HUES48 (cell line): ENCODE data around the gene GRIN2A.

Source experiments
- H3K27ac ChIP-seq: one replicate; pipeline ENCODE4 v1.7.0; 2013; ENCODE audit warnings: low read depth, low read length, inconsistent platforms
- H3K27me3 ChIP-seq: 2 replicates; pipeline ENCODE4 v1.6.1; 2013; ENCODE audit warnings: mild to moderate bottlenecking, low read length; ENCODE audit not compliant: control insufficient read depth, insufficient read depth
- H3K36me3 ChIP-seq: 2 replicates; pipeline ENCODE4 v1.6.1; 2013; ENCODE audit warnings: low read length; ENCODE audit not compliant: control insufficient read depth, insufficient read depth
- H3K4me1 ChIP-seq: 2 replicates; pipeline ENCODE4 v1.6.1; 2013; ENCODE audit warnings: mild to moderate bottlenecking, low read length; ENCODE audit not compliant: control insufficient read depth, insufficient read depth
- H3K4me3 ChIP-seq: 2 replicates; pipeline ENCODE4 v1.5.1; 2013; ENCODE audit warnings: mild to moderate bottlenecking, low read depth, low read length
- H3K9ac ChIP-seq: 2 replicates; pipeline ENCODE4 v1.6.1; 2013; ENCODE audit warnings: mild to moderate bottlenecking, low read depth, low read length, moderate library complexity
- H3K9me3 ChIP-seq: 2 replicates; pipeline ENCODE4 v1.6.1; 2013; ENCODE audit warnings: low read length; ENCODE audit not compliant: control insufficient read depth, insufficient read depth

Gene GRIN2A

DNA sequence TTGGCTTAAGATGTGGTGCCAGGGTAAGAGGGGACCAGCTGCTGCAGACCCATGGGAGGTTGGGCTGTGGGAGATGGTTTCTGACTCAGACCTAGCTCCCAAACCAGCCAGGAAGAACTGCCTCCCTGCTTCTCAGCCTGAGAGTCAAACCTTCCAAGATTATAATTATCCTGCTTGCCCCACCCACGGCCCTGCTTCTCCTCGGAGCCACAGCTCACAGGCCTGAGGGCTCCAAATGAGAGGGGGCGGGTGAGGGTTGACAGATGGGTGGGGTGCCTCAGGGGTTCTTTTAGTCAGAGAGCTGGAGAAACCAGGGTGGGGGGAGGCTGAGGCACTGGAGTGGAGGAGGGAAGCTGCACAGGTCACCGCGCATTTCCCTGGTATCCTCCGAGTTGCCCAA, 28.7 kb upstream of the GRIN2A start:
- no peak overlapping the region for H3K27ac ChIP-seq
- H3K36me3 ChIP-seq, result no peaks in the 10 kb centered on the region
- H3K9ac ChIP-seq, result no peak overlapping the region
- H3K4me3 ChIP-seq, result no peak overlapping the region
- peaks cover 3% of the 10 kb centered on the region; the same call in 1 of the 2 replicates for H3K4me1 ChIP-seq
- no peaks in the 10 kb centered on the region for H3K9me3 ChIP-seq
- H3K27me3 ChIP-seq, result no peaks in the 10 kb centered on the region

GRCh38 chr16:10206865-10207264, 24.6 kb upstream of the GRIN2A start:
- no peaks in the 10 kb centered on the region for H3K36me3 ChIP-seq
- peaks cover 3% of the 10 kb centered on the region; the same call in 1 of the 2 replicates for H3K4me1 ChIP-seq
- no peak overlapping the region for H3K9ac ChIP-seq
- H3K27me3 ChIP-seq, result no peaks in the 10 kb centered on the region
- H3K9me3 ChIP-seq, result no peaks in the 10 kb centered on the region
- no peak overlapping the region for H3K27ac ChIP-seq
- no peak overlapping the region for H3K4me3 ChIP-seq

GRCh38 chr16:10206215-10206614, 24.0 kb upstream of the GRIN2A start:
- Histone ChIP-seq H3K27me3 (no peaks in the 10 kb centered on the region), H3K9me3 (no peaks in the 10 kb centered on the region), H3K4me3 (no peak overlapping the region), H3K4me1 (peaks cover 3% of the 10 kb centered on the region; the same call in 1 of the 2 replicates), H3K27ac (no peak overlapping the region), H3K9ac (no peak overlapping the region), H3K36me3 (no peaks in the 10 kb centered on the region)

GRCh38 chr16:10205688-10206087, 23.5 kb upstream of the GRIN2A start:
- Histone ChIP-seq H3K9ac (no peak overlapping the region), H3K9me3 (no peaks in the 10 kb centered on the region), H3K27ac (no peak overlapping the region), H3K27me3 (no peaks in the 10 kb centered on the region), H3K36me3 (no peaks in the 10 kb centered on the region), H3K4me3 (no peak overlapping the region), H3K4me1 (peaks cover 1% of the 10 kb centered on the region; the same call in 1 of the 2 replicates)

- no peak overlapping the region for H3K9ac ChIP-seq
Measured at GRCh38 chr16:10202649-10203048, 20.4 kb upstream of the GRIN2A start.

DNA sequence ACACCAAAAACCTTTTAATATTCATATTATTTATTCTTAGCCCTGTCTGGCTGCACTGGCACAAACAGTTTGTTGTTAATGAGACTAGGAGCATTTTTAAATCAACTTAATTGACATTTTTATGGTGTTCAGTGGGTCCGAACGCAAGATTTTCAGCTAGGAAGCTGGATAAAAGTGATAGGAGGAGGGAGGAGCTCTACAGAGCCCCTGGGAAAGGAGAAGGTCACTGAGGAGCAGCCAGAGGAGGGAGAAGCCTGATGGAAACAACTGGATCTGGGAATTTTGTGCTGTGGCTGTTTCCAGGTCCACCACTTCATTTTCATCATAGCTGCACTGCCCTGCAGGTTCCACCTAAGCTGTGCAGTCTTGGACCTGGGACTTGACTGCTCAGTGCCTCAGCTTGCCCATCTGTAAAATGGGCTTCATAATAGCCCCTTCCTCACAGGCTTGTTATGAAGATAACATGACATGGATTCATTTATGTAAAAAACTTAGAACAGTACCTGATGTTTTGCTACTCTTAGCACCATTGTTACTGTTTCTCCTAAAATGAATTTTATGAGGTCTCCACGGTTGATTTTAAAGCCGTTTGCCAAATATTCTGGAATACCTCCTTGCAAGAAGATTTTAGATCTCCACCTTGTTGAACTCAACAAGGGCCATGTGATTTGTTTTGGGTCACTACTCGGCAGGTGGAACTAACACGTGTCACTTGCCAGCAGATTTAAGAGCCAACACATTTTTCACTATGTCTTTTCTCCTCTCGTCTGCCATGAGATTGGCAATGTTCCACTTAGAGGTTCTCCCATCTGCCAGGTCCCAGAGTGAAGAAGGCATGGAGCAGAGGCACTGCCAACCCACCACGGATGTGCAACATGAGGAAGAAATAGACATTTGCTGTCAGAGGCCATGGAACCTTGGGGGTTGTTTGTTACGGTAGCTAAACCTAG, 18.7 kb upstream of the GRIN2A start:
- H3K36me3 ChIP-seq, result no peaks in the 10 kb centered on the region
- no peaks in the 10 kb centered on the region for H3K9me3 ChIP-seq
- H3K4me1 ChIP-seq, result no peaks in the 10 kb centered on the region
- H3K9ac ChIP-seq, result no peak overlapping the region
- H3K4me3 ChIP-seq, result no peak overlapping the region
- no peaks in the 10 kb centered on the region for H3K27me3 ChIP-seq
- H3K27ac ChIP-seq, result no peak overlapping the region

More at GRCh38 chr16:10202649-10203048, 20.4 kb upstream of the GRIN2A start:
- Histone ChIP-seq H3K27ac (no peak overlapping the region), H3K36me3 (no peaks in the 10 kb centered on the region), H3K9me3 (no peaks in the 10 kb centered on the region), H3K4me3 (no peak overlapping the region), H3K4me1 (no peaks in the 10 kb centered on the region), H3K27me3 (no peaks in the 10 kb centered on the region)

GRCh38 chr16:10196999-10197398, 14.8 kb upstream of the GRIN2A start:
- Histone ChIP-seq H3K27ac (no peak overlapping the region), H3K9me3 (no peaks in the 10 kb centered on the region), H3K27me3 (no peaks in the 10 kb centered on the region), H3K4me3 (no peak overlapping the region), H3K36me3 (no peaks in the 10 kb centered on the region), H3K4me1 (no peaks in the 10 kb centered on the region), H3K9ac (no peak overlapping the region)

- H3K9me3 ChIP-seq, result no peaks in the 10 kb centered on the region
- H3K4me1 ChIP-seq, result no peaks in the 10 kb centered on the region
- H3K36me3 ChIP-seq, result no peaks in the 10 kb centered on the region
- no peak overlapping the region for H3K9ac ChIP-seq
- peaks cover 2% of the 10 kb centered on the region; the same call in 1 of the 2 replicates for H3K27me3 ChIP-seq
- H3K27ac ChIP-seq, result no peak overlapping the region
- no peak overlapping the region for H3K4me3 ChIP-seq
Measured at GRCh38 chr16:10191096-10191495, 8.9 kb upstream of the GRIN2A start.

DNA sequence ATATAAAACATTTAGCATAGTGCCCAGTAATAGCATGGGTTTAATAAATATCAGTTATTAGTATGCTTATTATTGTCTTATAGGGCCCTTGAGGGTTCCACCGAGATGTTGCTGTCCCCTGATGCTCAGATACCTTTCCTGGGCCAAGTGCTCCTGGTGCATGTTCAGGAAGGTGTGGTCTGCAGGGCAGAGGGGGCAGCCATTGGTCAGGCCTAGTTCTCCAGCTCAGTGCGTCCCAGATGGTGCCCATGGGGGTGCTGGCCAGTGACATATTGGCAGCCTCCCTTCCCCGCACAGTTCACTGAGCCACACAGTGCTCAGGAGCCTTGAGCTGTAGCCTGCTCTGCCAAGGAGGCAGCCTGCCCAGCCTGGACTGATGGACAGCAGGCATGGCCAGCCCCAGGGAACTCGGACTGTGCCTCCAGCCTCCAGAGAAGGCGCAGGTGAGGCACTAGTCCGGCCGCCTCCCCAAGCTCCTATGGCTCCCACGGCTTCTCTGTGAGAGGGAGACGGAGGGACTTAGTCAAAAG, 7.7 kb upstream of the GRIN2A start:
- no peak overlapping the region for H3K9ac ChIP-seq
- H3K36me3 ChIP-seq, result no peaks in the 10 kb centered on the region
- no peaks in the 10 kb centered on the region for H3K9me3 ChIP-seq
- H3K4me1 ChIP-seq, result no peaks in the 10 kb centered on the region
- H3K27ac ChIP-seq, result no peak overlapping the region
- peaks cover 10% of the 10 kb centered on the region for H3K27me3 ChIP-seq
- no peak overlapping the region for H3K4me3 ChIP-seq

DNA sequence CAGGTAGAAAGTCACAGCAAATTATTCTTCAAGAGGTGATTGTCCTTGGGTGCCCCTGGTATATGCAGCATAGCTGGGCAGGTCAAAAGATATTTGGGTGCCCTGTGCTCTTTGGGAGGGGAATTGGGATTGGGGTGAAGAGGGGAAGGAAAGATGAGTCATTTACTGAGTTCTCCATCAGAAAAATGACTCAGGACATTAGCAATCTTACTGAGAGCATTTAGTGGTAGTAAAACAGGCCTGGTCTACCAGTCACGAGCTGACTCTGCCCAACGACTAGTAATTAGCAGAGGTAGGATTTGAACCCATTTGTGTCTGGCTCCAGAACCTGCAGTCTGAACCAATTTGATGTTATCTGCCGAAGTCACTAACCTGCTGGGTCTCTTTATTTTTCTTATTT, 6.0 kb upstream of the GRIN2A start:
- Histone ChIP-seq H3K4me1 (no peaks in the 10 kb centered on the region), H3K9ac (no peak overlapping the region), H3K4me3 (no peak overlapping the region), H3K36me3 (no peaks in the 10 kb centered on the region), H3K27me3 (peaks cover 26% of the 10 kb centered on the region), H3K9me3 (no peaks in the 10 kb centered on the region), H3K27ac (no peak overlapping the region)
